Stimulated activated naive CD8-positive, alpha-beta T cell treated with anti-CD3 and anti-CD28 coated beads, Interleukin-15, amount 100 ng/mL, for 72 hours (primary cell): Measurements from ENCODE around the gene USP7.
A peak's percentile ranks its signal among the peaks of the same experiment; 100 is the strongest.

ENCODE experiments used
- ATAC-seq: fragments of 150-1000 bp; cut with Tn5 transposase; 2 replicates; pipeline ENCODE4 v1.10.0; 2021; ENCODE audit warnings: mild to moderate bottlenecking, moderate library complexity
- DNase-seq, 2 donors: peaks; one replicate each; pipeline ENCODE4 v3.0.0; 2021 to 2022
- H3K27ac Mint-ChIP-seq, 2 donors: one replicate each; pipeline ENCODE4 v1.8.0; 2022; ENCODE audit warnings: mild to moderate bottlenecking in 2 of 2, mixed read lengths in 2 of 2, moderate library complexity in 2 of 2
- H3K27me3 Mint-ChIP-seq: one replicate; pipeline ENCODE4 v1.8.0; 2022; ENCODE audit warnings: mixed read lengths
- H3K4me1 Mint-ChIP-seq: one replicate; pipeline ENCODE4 v1.8.0; 2022; ENCODE audit warnings: mild to moderate bottlenecking, mixed read lengths
- H3K4me3 Mint-ChIP-seq, 2 donors: one replicate each; pipeline ENCODE4 v1.8.0; 2022; ENCODE audit warnings: mild to moderate bottlenecking in 2 of 2, mixed read lengths in 2 of 2, moderate library complexity in 1 of 2
- H3K9me3 Mint-ChIP-seq, 2 donors: one replicate each; pipeline ENCODE4 v1.8.0; 2022; ENCODE audit warnings: mixed read lengths in 2 of 2

USP7 gene

GRCh38 chr16:8963821-8964441 lies at the start of gene USP7:
Gene USP7 (minus strand): TSS chr16:8963906. CDS start chr16:8963285, 621 bp downstream.
- peak within 1 kb of the TSS; percentile 97 to 99 for H3K27ac Mint-ChIP-seq
- H3K4me1 Mint-ChIP-seq: peaks cover 36% of the 10 kb centered on the region
- H3K4me3 Mint-ChIP-seq: peak within 1 kb of the TSS; percentile 86 to 90
- H3K9me3 Mint-ChIP-seq: no peaks in the 10 kb centered on the region
- ATAC-seq (peak; percentile 91), DNase-seq (peak; percentile 92 to 93)
- H3K27me3 Mint-ChIP-seq: peaks cover 9% of the 10 kb centered on the region

- no peak overlapping the region for H3K4me3 Mint-ChIP-seq
- no peak overlapping the region for H3K27ac Mint-ChIP-seq
- peaks cover 14% of the 10 kb centered on the region for H3K4me1 Mint-ChIP-seq
- H3K9me3 Mint-ChIP-seq: peaks cover 6 to 9% of the 10 kb centered on the region in 2 donors
- ATAC-seq: no peak
- DNase-seq: no peak
- H3K27me3 Mint-ChIP-seq: peaks cover 27% of the 10 kb centered on the region
Measured at GRCh38 chr16:9013508-9013864, 49.8 kb upstream of the USP7 start.

- H3K4me1 Mint-ChIP-seq: peaks cover 15% of the 10 kb centered on the region
- H3K27me3 Mint-ChIP-seq: peaks cover 30% of the 10 kb centered on the region
- peaks cover 6 to 9% of the 10 kb centered on the region in 2 donors for H3K9me3 Mint-ChIP-seq
- peak overlapping the region in 1 of 2 donors; percentile 78 for H3K27ac Mint-ChIP-seq
- H3K4me3 Mint-ChIP-seq: peak overlapping the region in 1 of 2 donors; percentile 59
- no peak for ATAC-seq
- no peak for DNase-seq
Measured at GRCh38 chr16:9012848-9013507, 49.3 kb upstream of the USP7 start.

- ATAC-seq: no peak
- Mint-ChIP-seq H3K27me3 (peaks cover 33% of the 10 kb centered on the region), H3K27ac (no peak overlapping the region), H3K9me3 (peaks cover 6 to 9% of the 10 kb centered on the region in 2 donors), H3K4me1 (peaks cover 15% of the 10 kb centered on the region), H3K4me3 (no peak overlapping the region)
- no peak for DNase-seq
Measured at GRCh38 chr16:9012330-9012729, 48.6 kb upstream of the USP7 start.

- Mint-ChIP-seq H3K4me1 (peaks cover 15% of the 10 kb centered on the region), H3K27me3 (peaks cover 37% of the 10 kb centered on the region), H3K4me3 (peak overlapping the region; percentile 42 to 44), H3K27ac (peak overlapping the region in 1 of 2 donors; percentile 48), H3K9me3 (no peaks in the 10 kb centered on the region)
- ATAC-seq (peak; percentile 99), DNase-seq (peak; percentile 70 to 73)
Measured at GRCh38 chr16:9008601-9009260, 45.0 kb upstream of the USP7 start.

- ATAC-seq (no peak), DNase-seq (no peak)
- Mint-ChIP-seq H3K27me3 (peaks cover 23% of the 10 kb centered on the region), H3K4me3 (no peak overlapping the region), H3K4me1 (peaks cover 7% of the 10 kb centered on the region), H3K27ac (no peak overlapping the region), H3K9me3 (no peaks in the 10 kb centered on the region)
Measured at GRCh38 chr16:9007177-9007794, 43.6 kb upstream of the USP7 start.

GRCh38 chr16:9004183-9004582 lies 40.5 kb upstream of the USP7 start:
- no peak for DNase-seq
- Mint-ChIP-seq H3K4me3 (no peak overlapping the region), H3K27me3 (peaks cover 15% of the 10 kb centered on the region), H3K9me3 (no peaks in the 10 kb centered on the region), H3K27ac (no peak overlapping the region), H3K4me1 (peaks cover 7% of the 10 kb centered on the region)
- ATAC-seq: no peak

GRCh38 chr16:9003763-9004162 lies 40.1 kb upstream of the USP7 start:
- H3K4me3 Mint-ChIP-seq: no peak overlapping the region
- H3K27me3 Mint-ChIP-seq: peaks cover 13% of the 10 kb centered on the region
- no peaks in the 10 kb centered on the region for H3K9me3 Mint-ChIP-seq
- H3K4me1 Mint-ChIP-seq: peaks cover 4% of the 10 kb centered on the region
- no peak for ATAC-seq
- no peak for DNase-seq
- no peak overlapping the region for H3K27ac Mint-ChIP-seq

- Mint-ChIP-seq H3K9me3 (no peaks in the 10 kb centered on the region), H3K4me3 (no peak overlapping the region), H3K27me3 (peaks cover 9% of the 10 kb centered on the region), H3K4me1 (no peaks in the 10 kb centered on the region), H3K27ac (no peak overlapping the region)
- DNase-seq (no peak), ATAC-seq (no peak)
Measured at GRCh38 chr16:9003322-9003721, 39.6 kb upstream of the USP7 start.

- ATAC-seq (no peak), DNase-seq (no peak)
- Mint-ChIP-seq H3K4me3 (no peak overlapping the region), H3K4me1 (no peaks in the 10 kb centered on the region), H3K9me3 (no peaks in the 10 kb centered on the region), H3K27ac (no peak overlapping the region), H3K27me3 (peaks cover 2% of the 10 kb centered on the region)
Measured at GRCh38 chr16:9002042-9002441, 38.3 kb upstream of the USP7 start.

GRCh38 chr16:9000664-9001063 lies 37.0 kb upstream of the USP7 start:
- no peak for ATAC-seq
- no peak overlapping the region for H3K4me3 Mint-ChIP-seq
- H3K27me3 Mint-ChIP-seq: no peaks in the 10 kb centered on the region
- H3K4me1 Mint-ChIP-seq: no peaks in the 10 kb centered on the region
- no peak overlapping the region for H3K27ac Mint-ChIP-seq
- DNase-seq: no peak
- no peaks in the 10 kb centered on the region for H3K9me3 Mint-ChIP-seq

- Mint-ChIP-seq H3K27me3 (no peaks in the 10 kb centered on the region), H3K4me1 (no peaks in the 10 kb centered on the region), H3K27ac (no peak overlapping the region), H3K4me3 (no peak overlapping the region), H3K9me3 (no peaks in the 10 kb centered on the region)
- no peak for ATAC-seq
- DNase-seq: no peak
Measured at GRCh38 chr16:8999800-9000199, 36.1 kb upstream of the USP7 start.

- Mint-ChIP-seq H3K27ac (no peak overlapping the region), H3K4me3 (no peak overlapping the region), H3K27me3 (no peaks in the 10 kb centered on the region), H3K4me1 (no peaks in the 10 kb centered on the region), H3K9me3 (no peaks in the 10 kb centered on the region)
- ATAC-seq (no peak), DNase-seq (no peak)
Measured at GRCh38 chr16:8998108-8998507, 34.4 kb upstream of the USP7 start.

- Mint-ChIP-seq H3K4me1 (no peaks in the 10 kb centered on the region), H3K27ac (no peak overlapping the region), H3K4me3 (no peak overlapping the region), H3K9me3 (no peaks in the 10 kb centered on the region), H3K27me3 (no peaks in the 10 kb centered on the region)
- DNase-seq (no peak), ATAC-seq (no peak)
Measured at GRCh38 chr16:8996891-8997290, 33.2 kb upstream of the USP7 start.

GRCh38 chr16:8990445-8990844 lies 26.7 kb upstream of the USP7 start:
- no peak for ATAC-seq
- Mint-ChIP-seq H3K9me3 (no peaks in the 10 kb centered on the region), H3K4me3 (no peak overlapping the region), H3K4me1 (no peaks in the 10 kb centered on the region), H3K27ac (no peak overlapping the region), H3K27me3 (no peaks in the 10 kb centered on the region)
- DNase-seq: no peak
